NCI-H774 (cell line): ENCODE results near the gene FBH1.
"Not testable (repeated sequence)": the region's sequence is repeated elsewhere in the genome, so short reads cannot be mapped to it uniquely, and the experiment has no call there.

Experiments
- DNase-seq: peaks from one replicate; lab custom pipeline; 2025; lab: John Stamatoyannopoulos, UW

The FBH1 gene

DNA sequence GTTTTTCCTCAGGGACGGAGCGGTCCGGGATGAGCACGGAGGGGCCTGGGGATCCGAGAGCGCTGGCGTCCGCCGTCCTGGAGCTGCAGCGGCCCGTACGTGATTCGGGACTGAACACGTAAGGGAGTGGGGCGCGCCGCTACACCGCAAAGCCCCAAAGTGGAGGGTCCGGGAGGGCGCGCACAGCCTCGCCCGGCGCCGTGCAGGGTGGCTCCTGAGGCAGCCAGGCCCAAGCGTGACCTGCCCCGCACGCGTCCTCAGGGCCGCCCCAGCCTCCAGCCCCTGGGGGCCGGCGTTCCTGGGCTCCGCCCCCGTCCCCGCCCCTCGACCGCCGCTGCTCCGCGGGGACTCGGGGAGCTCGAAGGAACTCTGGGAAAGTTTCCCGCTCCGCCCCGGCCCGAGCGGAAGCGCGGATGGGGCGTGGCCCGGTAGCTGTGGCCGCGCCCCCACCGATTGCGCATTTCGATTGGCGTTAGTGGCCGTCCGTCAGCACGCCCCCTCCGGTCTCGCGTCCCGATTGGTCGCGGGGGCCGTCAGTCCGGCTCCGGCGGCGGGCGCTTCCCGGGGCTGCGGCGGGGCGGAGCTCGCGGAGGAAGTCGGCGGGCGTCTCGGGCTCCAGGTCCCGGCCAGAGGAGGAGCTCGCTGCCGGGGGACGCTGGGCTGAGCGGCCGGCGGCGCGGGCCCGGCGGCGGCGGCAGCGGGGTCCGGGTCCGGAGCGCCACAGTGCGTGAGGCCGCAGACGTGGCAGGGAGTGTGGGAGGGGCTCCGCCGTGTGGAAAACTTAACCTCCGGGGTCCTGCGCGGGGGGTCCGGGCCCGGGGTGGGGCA lies at the start of gene FBH1, which contains the start of gene ANKRD16:
Gene FBH1 (plus strand): TSS at position 620 of the 828 bp plus-strand sequence. CDS start 103 bp downstream, at position 723.
Gene ANKRD16 (minus strand): TSS at position 270 of the 828 bp plus-strand sequence. CDS start 539 bp downstream, outside the sequence.
- DNase-seq: peak; percentile 97

DNA sequence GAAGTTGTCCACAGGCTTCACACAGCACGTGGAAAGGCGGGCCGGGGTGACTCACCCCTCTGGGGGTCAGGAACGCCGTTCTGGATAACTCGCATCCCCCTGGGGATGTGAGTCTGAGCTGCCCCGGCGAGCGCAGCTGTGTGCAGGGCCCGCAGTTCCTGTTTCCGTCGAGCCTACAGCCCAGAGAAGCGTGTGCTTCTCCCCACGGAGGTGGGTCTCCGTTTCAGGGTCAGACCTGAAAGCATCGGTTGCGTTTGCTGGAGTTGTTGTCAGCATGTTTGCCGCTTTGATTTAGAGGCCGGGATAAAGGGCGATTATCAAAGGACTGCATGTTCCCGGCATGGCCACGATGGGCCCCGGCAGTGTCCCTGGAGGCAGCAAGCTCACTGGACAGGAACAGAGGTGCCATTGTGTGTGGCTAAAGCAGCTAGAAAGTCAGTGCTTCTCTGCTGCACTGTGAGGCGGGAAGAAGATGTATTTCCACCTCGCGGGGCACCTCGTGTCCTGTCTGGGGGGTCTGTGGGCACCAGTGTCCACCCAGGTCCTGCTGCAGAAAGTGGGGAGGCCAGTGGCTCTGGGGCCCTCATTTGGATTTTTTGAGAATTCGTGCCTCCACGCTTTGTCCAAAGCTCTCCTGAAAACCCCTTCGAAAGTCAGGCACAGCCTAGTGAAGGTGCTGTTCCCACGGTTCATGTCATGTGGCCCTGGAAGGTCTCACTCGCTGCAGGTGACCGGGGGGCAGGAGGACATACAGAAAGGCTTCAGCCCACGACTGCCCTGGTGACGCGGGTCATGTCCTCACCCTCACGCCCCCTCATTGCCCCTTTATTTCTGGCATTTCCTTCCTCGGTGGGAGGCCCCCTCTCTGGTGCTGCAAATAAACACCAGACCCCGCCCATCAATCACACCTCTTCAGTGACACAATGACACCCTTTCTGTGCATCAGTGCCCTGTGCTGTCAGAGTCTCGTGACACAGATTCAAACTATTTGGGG lies 49.4 kb upstream of the FBH1 start:
- no peak for DNase-seq

DNA sequence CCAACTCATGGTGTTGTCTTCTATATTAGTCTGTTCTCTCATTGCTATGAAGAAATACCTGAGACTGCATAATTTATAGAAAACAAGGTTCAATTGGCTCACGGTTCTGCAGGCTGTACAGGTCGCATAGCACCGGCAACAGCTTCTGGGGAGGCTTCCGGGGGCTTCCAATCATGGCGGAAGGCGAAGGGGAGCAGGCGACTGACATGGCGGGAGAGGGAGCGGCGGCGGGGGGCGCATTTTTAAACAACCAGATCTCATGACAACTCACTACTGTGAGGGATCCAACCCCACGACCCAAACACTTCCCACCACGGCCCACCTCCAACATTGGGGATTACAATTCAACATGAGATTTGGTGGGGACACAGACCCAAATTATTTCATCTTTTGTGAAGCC lies 48.1 kb upstream of the FBH1 start:
- no peak for DNase-seq

DNA sequence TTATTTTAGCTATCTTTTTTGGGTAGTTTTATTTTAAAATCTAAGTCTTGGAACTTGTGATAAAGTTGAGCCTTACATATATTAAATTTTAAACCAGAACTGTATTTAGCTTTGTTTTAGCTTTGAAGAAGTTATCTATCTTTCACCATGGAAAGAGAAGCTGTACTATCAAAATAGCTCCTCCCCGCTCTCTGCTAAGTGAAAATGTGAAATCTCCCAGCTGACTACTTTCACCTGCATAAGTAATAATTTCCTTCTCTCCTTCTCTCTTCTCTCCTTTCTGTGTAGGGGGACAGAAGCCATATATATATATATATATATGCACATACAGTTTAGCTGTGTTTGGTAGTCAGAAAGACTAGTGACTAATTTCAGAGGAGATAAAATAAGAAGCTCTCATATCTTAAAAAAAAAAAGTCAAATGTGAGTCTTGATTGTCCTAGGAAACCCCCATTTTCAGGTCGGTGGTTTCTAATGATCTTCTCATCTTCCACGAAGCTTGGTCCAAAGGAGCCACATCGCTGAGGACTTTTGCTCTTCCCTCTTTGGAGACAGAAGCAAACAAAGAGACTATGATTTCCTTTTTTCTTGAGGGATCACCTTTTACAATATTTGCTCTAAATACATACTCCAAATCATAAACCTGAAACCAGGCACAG lies 46.2 kb upstream of the FBH1 start:
- DNase-seq: no peak

DNA sequence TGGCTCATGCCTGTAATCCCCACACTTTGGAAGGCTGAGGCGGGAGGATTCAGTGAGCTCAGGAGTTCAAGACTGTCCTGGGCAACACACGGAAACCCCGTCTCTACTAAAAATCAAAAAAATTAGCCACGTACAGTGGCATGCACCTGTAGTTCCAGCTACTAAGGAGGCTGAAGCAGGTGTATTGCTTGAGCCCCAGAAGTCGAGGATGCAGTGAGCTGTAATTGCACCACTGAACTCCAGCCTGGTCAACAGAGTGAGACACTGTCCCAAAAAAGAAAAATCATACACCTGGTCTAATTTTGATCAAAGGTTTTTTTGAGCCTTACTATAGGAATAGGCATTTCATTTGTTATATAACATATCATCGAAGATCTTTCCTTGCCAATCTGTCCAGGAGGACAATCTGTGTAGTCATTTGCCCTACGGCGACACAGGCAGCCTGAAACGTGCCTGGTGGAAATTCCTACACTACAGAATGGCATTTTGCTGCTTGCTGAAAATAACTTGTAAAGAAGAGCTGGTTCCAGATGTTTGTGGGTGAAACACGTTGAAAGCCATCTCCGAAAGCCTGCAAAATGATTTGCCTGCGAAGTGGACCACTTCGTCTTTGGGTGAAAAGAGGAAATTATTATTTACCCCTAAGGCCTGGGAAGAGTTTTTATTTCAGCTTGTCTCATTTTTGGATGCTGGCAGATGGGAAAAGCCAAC lies 45.5 kb upstream of the FBH1 start:
- DNase-seq: no peak

DNA sequence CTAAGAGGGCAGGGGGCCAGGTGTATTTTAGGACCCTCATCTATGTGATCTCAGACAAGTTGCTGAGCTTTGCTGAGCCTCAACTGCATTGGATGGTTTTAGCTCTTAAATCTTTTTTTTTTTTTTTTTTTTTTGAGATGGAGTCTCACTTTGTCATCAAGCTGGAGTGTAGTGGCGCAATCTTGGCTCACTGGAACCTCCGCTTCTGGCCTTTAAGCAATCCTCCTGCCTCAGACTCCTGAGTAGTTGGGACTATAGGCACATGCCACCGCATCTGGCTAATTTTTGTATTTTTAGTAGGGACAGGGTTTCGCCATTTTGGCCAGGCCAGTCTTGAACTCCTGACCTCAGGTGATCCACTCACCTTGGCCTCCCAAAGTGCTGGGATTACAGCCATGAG lies 43.4 kb upstream of the FBH1 start:
- DNase-seq: not testable (repeated sequence)

DNA sequence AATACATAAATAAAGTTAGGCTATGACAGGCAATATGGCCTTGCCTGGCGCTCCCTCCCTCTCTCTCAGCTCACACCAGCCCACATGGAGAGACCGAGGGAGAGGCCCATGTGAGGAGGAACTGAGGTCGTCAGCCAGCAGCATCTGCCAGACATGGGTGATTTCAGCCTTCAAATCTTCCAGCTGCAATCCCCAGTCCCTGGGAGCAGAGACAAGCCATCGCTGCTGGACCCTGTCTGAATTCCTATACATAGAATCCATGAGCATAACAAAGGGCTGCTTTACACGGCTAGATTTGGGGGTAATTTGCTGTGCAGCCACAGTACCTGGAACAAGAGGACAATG lies 35.9 kb upstream of the FBH1 start:
- no peak for DNase-seq

DNA sequence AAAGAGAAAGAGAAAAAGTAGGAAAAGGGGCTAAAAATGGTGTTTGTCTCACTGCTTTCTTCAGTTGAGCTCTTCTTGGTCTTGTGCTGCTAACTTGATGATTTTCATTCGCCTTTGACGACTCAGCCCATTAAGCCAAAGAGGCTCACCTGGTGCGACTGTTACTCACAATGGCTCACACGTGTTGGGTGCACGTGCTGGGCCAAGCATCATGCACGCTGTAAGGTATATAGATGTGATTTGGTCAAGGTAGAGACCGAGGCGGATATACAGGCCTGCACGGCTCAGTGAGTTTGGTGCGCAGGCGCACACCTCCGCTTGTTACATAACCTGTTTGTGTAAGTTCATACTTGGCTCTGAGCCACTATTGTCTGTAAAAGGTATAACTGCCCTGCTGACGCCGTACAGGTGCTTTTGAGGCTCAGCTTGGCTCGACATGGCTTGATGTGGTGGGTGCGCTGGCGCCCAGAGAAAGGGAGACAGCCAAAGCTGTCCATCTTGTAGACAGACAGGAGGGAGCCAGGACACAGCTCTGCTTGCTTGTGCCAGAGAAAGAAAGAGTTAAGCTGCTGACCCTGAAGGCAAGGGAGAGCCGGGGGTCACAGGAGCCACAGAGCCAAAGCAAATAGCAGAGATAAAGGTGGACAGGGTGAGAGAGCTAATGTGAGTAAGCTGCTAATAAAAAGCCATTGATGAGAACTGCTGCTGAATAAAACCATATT lies 33.9 kb upstream of the FBH1 start:
- no peak for DNase-seq

DNA sequence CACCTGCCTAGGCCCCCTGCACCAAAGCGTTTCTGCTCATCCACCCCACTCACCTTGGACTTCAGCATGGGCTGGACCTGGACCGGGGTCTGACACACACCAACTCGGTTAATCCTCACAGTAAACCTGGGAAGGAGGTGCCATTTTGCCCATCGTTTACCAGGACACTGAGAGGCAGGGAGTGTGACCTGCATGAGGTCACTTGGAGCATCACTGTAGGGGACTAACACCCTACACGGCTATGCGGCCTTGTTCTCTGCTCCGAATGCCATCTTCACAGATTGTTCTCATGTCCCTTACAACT lies 33.4 kb upstream of the FBH1 start:
- no peak for DNase-seq

DNA sequence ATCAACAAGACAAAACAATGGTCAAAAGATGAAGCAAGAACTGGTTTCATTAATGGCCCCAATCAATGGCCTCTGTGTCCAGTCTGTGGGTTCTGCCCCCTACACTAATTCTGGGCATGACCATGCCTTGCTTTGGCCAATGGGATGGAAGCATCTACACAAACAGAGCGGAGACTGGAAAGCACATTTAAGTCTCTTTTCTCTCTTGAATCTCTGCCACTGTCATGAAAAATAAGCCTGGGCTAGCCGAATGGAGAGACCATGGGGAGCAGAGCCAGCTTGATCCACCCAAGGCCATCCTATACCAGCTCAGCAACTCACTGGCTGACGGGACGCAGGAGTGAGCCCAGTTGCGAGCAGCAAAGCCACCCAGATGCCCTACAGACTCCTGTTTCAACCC lies 31.2 kb upstream of the FBH1 start:
- no peak for DNase-seq

DNA sequence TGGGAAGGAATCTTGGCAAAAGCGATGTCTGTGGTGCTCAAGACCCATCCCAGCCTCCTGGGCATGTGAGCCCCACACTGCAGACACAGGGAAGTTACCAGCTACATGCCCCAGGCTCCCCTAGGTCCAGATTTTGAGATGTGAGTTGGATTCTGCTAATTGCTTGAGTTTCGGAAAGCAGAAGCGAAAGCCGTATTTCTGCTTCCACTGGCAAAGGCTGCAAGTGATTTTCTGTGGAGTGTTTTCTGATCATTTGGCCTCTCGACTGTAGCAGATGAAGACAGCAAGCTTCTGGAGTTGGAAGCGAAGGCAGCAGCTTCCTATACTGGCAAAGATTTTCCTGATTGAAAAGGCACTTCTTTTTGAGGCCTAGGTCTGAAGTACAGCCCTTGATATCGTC lies 30.0 kb upstream of the FBH1 start:
- no peak for DNase-seq

DNA sequence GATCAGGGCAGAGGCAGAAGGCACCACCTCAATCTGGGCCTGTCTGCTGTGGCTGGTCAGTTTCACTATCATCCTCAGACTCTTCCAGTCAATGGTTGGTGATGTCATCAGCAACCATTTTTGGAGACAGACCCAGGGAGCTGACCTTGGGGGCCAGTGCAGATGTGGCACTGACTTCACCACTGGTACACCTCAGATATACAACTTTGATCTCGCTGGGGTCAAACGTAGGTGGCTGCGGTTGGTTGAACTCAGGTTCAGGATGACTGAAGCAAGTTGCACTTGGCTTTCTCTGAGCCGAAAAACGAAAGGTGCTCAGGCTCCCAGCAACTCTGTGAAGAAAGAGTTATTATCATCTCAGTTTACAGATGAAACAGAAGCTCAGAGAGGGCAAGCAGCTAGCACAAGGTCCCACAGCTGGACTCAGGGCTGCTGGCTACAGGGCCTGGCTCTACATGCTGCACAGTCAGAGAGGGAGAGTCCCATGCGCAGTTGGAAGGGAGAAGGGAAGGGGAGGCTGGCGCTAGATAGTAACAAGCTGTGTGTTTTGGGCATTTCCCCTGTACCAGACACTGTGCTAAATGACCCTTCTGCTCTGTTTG lies 27.6 kb upstream of the FBH1 start:
- DNase-seq: no peak

DNA sequence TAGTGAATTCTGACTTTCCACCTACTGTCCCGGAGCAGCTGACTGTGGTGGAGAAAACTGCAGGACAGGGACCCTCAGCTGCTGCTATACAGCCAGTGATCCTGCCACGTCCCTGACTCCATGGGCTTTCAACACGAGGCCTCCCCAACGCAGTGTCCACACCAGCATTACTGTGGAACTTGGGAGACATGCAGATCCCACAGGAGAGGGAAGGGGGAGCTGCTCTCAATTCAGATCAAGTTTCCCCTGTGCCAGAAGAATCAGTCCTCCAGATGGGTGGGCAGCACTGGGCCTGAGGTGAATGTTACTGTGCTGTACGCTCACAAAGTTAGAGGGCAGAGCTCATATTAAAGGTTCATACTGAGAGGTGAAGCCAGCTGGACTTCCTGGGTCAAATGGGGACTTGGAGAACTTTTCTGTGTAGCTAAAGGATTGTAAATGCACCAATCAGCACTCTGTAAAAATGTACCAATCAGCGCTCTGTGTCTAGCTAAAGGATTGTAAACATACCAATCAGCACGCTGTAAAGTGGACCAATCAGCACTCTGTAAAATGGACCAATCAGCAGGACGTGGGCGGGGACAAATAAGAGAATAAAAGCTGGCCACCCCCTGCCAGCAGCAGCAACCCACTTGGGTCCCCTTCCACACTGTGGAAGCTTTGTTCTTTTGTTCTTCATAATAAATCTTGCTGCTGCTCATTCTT lies 26.9 kb upstream of the FBH1 start:
- not testable (repeated sequence) for DNase-seq

DNA sequence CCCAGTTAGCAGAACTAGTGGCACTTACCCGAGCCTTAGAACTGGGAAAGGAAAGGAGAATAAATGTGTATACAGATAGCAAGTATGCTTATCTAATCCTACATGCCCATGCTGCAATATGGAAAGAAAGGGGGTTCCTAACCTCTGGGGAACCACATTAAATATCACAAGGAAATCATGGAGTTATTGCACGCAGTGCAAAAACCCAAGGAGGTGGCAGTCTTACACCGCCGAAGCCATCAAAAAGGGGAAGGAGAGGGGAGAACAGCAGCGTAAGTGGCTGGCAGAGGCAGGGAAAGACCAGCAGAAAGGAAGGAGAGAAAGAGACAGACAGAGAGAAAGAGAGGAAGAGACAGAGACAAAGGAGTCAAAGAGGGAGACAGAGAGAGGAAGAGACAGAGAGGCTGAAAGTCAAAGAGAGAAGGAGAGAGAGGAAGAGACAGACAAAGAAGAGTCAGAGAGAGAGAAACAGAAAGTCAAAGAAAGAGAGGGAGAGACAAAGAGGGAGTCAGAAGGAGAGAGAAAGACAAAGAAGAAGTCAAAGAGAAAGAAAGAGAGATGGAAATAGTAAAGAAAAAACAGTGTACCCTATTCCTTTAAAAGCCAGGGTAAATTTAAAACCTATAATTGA lies 23.5 kb upstream of the FBH1 start:
- not testable (repeated sequence) for DNase-seq

DNA sequence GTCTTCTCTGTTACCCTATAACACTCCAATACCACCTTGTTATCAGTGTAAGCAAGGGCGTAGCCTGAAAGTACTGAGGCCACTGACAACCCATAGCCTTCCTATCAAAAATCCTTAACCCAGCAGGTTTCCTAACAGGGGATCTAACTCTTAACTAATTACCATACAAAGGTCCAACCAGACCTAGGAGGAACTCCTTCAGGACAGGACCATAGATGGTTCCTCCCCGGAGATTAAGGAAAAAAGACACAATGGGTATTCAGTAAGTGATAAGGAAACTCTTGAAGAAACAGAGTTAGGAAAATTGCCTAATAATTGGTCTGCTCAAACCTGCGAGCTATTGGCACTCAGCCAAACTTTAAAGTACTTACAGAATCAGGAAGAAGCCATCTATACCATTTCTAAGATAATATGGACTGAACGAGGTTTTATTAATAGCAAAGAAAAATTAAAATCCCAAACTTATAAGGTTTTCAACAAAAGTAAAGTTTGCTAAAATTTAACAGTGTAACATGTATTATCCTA lies 22.9 kb upstream of the FBH1 start:
- not testable (repeated sequence) for DNase-seq

DNA sequence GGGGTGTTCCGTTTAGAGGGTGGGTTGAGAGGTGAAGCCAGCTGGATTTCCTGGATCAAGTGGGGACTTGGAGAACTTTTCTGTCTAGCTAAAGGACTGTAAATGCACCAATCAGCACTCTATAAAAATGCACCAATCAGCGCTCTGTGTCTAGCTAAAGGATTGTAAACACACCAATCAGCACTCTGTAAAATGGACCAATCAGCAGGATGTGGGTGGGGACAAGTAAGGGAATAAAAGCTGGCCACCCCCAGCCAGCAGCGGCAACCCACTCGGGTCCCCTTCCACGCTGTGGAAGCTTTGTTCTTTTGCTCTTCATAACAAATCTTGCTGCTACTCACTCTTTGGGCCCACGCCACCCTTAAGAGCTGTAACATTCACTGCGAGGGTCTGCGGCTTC lies 21.7 kb upstream of the FBH1 start:
- not testable (repeated sequence) for DNase-seq

DNA sequence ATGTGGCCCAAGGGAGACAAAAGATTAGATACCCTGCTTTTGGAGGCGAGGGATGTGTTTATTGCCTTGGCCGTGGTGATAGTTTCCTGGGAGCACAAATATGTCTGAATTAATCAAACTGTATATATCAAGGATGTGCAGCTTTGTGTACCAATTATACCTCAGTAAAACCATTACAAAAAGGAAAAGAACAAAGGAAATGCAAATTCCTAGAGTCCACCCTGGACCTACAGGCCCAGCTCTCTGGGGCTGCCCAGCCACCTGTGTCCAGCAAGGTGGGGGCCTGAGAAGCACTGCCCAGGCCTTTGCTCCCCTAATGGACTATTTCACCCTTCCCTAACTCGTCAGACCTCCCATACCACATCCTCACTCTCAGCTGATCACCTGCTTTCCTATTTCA lies 20.9 kb upstream of the FBH1 start:
- no peak for DNase-seq

DNA sequence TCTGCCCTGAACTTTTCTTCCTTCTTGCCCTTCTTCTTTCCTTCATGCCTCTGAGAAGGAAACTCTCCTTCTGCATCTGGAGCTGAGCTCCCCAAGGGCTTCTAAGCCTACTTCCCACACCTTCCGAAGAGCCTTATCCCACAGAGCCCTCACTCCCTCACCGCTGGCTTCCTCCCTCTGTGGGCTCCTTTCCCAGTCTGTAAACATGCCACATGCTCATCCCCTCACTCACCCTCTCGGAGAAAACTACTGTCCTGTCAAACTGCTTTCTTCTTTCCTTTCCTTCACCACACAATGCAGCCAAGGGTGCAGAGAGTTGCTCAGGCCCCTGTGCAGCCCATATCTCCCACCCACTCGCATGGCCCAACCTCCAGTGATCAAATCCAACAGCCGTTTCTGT lies 18.4 kb upstream of the FBH1 start:
- no peak for DNase-seq

DNA sequence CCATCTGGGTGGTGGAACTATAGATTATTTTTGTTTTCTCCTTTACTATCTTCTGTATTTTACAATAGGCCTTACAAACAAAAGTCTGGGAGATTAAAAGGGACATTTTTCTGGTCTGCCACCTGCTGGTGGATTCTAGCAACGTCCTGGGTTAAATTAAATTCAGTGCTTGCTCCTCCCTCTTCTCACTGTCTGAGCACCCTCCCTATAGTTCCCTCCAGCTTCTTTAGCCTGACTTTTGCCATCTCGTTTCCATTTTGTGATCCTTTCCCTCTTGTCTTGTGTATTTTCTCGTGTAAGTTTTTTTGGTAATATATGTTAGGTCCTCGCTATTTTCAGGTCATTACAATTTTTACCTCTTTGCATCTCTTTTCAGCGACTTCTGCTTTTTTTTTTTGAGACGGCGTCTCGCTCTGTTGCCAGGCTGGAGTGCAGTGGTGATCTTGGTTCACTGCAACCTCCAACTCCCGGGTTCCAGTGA lies 16.5 kb upstream of the FBH1 start:
- DNase-seq: peak; percentile 33
